Mesenchymal stem cell (in vitro differentiated cells and primary cell): ENCODE data around the gene KCNK15.
"Not testable (repeated sequence)": the region's sequence is repeated elsewhere in the genome, so short reads cannot be mapped to it uniquely, and the experiment has no call there.

Source experiments
- DNase-seq: peaks from one replicate; pipeline ENCODE4 v3.0.0-alpha.2; 2013
- H2AFZ ChIP-seq: one replicate; pipeline ENCODE4 v1.6.1; 2013; ENCODE audit warnings: low read depth, mild to moderate bottlenecking, control low read depth, inconsistent platforms, low read length, moderate library complexity
- H2AK5ac ChIP-seq: 2 replicates; pipeline ENCODE4 v1.6.1; 2013; ENCODE audit warnings: low read length, moderate library complexity, mild to moderate bottlenecking, inconsistent platforms; ENCODE audit not compliant: severe bottlenecking
- H2BK120ac ChIP-seq: one replicate; pipeline ENCODE4 v1.6.1; 2013; ENCODE audit warnings: low read depth, mild to moderate bottlenecking, inconsistent platforms, low read length, moderate library complexity
- H2BK12ac ChIP-seq, 2 experiments: one replicate each; pipeline ENCODE4 v1.6.1; 2013; ENCODE audit warnings: inconsistent platforms in 2 of 2, low read length in 2 of 2, mild to moderate bottlenecking in 2 of 2, moderate library complexity in 2 of 2, control low read depth in 1 of 2
- H2BK15ac ChIP-seq: one replicate; pipeline ENCODE4 v1.6.1; 2013; ENCODE audit warnings: mild to moderate bottlenecking, low read depth, inconsistent platforms; ENCODE audit not compliant: poor library complexity, severe bottlenecking
- H2BK5ac ChIP-seq: 2 replicates; pipeline ENCODE4 v1.6.1; 2013; ENCODE audit warnings: low read depth, mild to moderate bottlenecking, low read length, control low read depth, inconsistent platforms; ENCODE audit not compliant: poor library complexity, severe bottlenecking
- H3K14ac ChIP-seq, 2 experiments: one replicate each; pipeline ENCODE4 v1.6.1; 2013; ENCODE audit warnings: inconsistent platforms in 2 of 2, low read length in 2 of 2, control low read depth in 1 of 2, mild to moderate bottlenecking in 1 of 2, moderate library complexity in 1 of 2
- H3K18ac ChIP-seq, 2 experiments: one replicate each; pipeline ENCODE4 v1.6.1; 2013; ENCODE audit warnings: inconsistent platforms in 2 of 2, low read length in 2 of 2, control low read depth in 1 of 2, low read depth in 1 of 2, mild to moderate bottlenecking in 1 of 2
- H3K23ac ChIP-seq, 2 experiments: one replicate each; pipeline ENCODE4 v1.6.1; 2013; ENCODE audit warnings: inconsistent platforms in 2 of 2, low read length in 2 of 2, mild to moderate bottlenecking in 2 of 2, moderate library complexity in 2 of 2, control low read depth in 1 of 2
- H3K27ac ChIP-seq: 2 replicates; pipeline ENCODE4 v1.5.1; 2013; ENCODE audit warnings: mild to moderate bottlenecking, moderate library complexity, low read length, control low read depth, inconsistent platforms; ENCODE audit not compliant: poor library complexity, severe bottlenecking
- H3K27me3 ChIP-seq, 2 experiments: 2 replicates each; pipeline versions ENCODE4 v1.6.1 to v1.7.0; 2013; ENCODE audit warnings: low read length in 2 of 2, mild to moderate bottlenecking in 2 of 2, moderate library complexity in 2 of 2, control low read depth in 1 of 2, inconsistent platforms in 1 of 2; ENCODE audit not compliant: control insufficient read depth in 1 of 2, insufficient read depth in 1 of 2
- H3K36me3 ChIP-seq, 2 experiments: 2 replicates each; pipeline versions ENCODE4 v1.6.1 to v1.7.0; 2013; ENCODE audit warnings: low read length in 2 of 2, control low read depth in 1 of 2, inconsistent platforms in 1 of 2, low read depth in 1 of 2, mild to moderate bottlenecking in 1 of 2; ENCODE audit not compliant: insufficient read depth in 2 of 2, control insufficient read depth in 1 of 2
- H3K4ac ChIP-seq, 2 experiments: one replicate each; pipeline ENCODE4 v1.6.1; 2013; ENCODE audit warnings: inconsistent platforms in 2 of 2, low read length in 2 of 2, mild to moderate bottlenecking in 2 of 2, moderate library complexity in 2 of 2, control low read depth in 1 of 2, low read depth in 1 of 2
- H3K4me1 ChIP-seq: 2 replicates; pipeline ENCODE4 v1.6.1; 2013; ENCODE audit warnings: low read depth, low read length, control low read depth; ENCODE audit not compliant: control insufficient read depth, insufficient read depth
- H3K4me2 ChIP-seq: 2 replicates; pipeline ENCODE4 v1.6.1; 2013; ENCODE audit warnings: low read length, mild to moderate bottlenecking, inconsistent platforms; ENCODE audit not compliant: poor library complexity, severe bottlenecking
- H3K4me3 ChIP-seq, 2 experiments: 2 replicates each; pipeline versions ENCODE4 v1.5.1 to v1.7.0; 2013; ENCODE audit warnings: low read length in 2 of 2, mild to moderate bottlenecking in 2 of 2, control low read depth in 1 of 2, low read depth in 1 of 2; ENCODE audit not compliant: insufficient read depth in 1 of 2
- H3K79me1 ChIP-seq: replicated peaks from 2 replicates; pipeline ENCODE4 v1.6.1; 2013; ENCODE audit warnings: mild to moderate bottlenecking, control low read depth, low read length, inconsistent platforms; ENCODE audit not compliant: poor library complexity, severe bottlenecking
- H3K9ac ChIP-seq: 2 replicates; pipeline ENCODE4 v1.7.0; 2013; ENCODE audit warnings: mild to moderate bottlenecking, low read length, moderate library complexity
- H3K9me3 ChIP-seq: 2 replicates; pipeline ENCODE4 v1.7.0; 2013; ENCODE audit warnings: mild to moderate bottlenecking, low read length; ENCODE audit not compliant: control insufficient read depth
- H4K8ac ChIP-seq: one replicate; pipeline ENCODE4 v1.6.1; 2013; ENCODE audit warnings: inconsistent platforms, mild to moderate bottlenecking, low read length, moderate library complexity
- H4K91ac ChIP-seq: one replicate; pipeline ENCODE4 v1.6.1; 2013; ENCODE audit warnings: mild to moderate bottlenecking, low read length, inconsistent platforms
- WGBS: methylation state at CpG from one replicate; pipeline ENCODE4 v1.1.7; 2013; ENCODE audit warnings: mixed read lengths; 5-methylcytosine and 5-hydroxymethylcytosine counted together

Gene KCNK15

GRCh38 chr20:44762466-44763140 lies 16.9 kb downstream of the KCNK15 start:
- H2AK5ac ChIP-seq = no peak overlapping the region
- H3K18ac ChIP-seq = no peak overlapping the region
- H3K23ac ChIP-seq = no peak overlapping the region
- no peak overlapping the region for H2BK5ac ChIP-seq
- H2BK15ac ChIP-seq = no peak overlapping the region
- H3K4me1 ChIP-seq = no peaks in the 10 kb centered on the region
- H2BK120ac ChIP-seq = no peak overlapping the region
- H3K4me3 ChIP-seq = no peak overlapping the region
- H3K9ac ChIP-seq = no peak overlapping the region
- DNase-seq = no peak
- no peaks in the 10 kb centered on the region for H3K36me3 ChIP-seq
- no peak overlapping the region for H3K14ac ChIP-seq
- no peak overlapping the region for H4K8ac ChIP-seq
- H3K27me3 ChIP-seq = peaks cover 47 to 60% of the 10 kb centered on the region in 2 experiments
- H3K79me1 ChIP-seq = no peaks in the 10 kb centered on the region
- H3K4ac ChIP-seq = no peak overlapping the region
- H2AFZ ChIP-seq = no peak overlapping the region
- no peak overlapping the region for H3K27ac ChIP-seq
- no peak overlapping the region for H4K91ac ChIP-seq
- no peak overlapping the region for H2BK12ac ChIP-seq
- no peak overlapping the region for H3K4me2 ChIP-seq
- WGBS = 71% methylated on average over 10 of the region's 10 CpGs
- H3K9me3 ChIP-seq = peaks cover 3% of the 10 kb centered on the region

GRCh38 chr20:44763798-44764197 lies 18.1 kb downstream of the KCNK15 start:
- not testable (repeated sequence) for H2AFZ ChIP-seq, H3K18ac ChIP-seq, H2BK15ac ChIP-seq, H2BK120ac ChIP-seq, H3K36me3 ChIP-seq, H3K4me2 ChIP-seq, H3K9ac ChIP-seq, H3K9me3 ChIP-seq, H3K27ac ChIP-seq, H4K8ac ChIP-seq, H2BK12ac ChIP-seq, H3K4me3 ChIP-seq, H4K91ac ChIP-seq, DNase-seq, H3K4ac ChIP-seq, H2BK5ac ChIP-seq, H3K4me1 ChIP-seq, H3K14ac ChIP-seq, H3K23ac ChIP-seq, H3K79me1 ChIP-seq, H2AK5ac ChIP-seq
- H3K27me3 ChIP-seq = peaks cover 49 to 65% of the 10 kb centered on the region in 2 experiments
- 73% methylated on average over 2 of the region's 3 CpGs for WGBS

GRCh38 chr20:44765091-44765490 lies 19.4 kb downstream of the KCNK15 start:
- H2AFZ ChIP-seq = no peak overlapping the region
- no peak overlapping the region for H4K8ac ChIP-seq
- no peak overlapping the region for H2BK5ac ChIP-seq
- no peak overlapping the region for H3K18ac ChIP-seq
- no peaks in the 10 kb centered on the region for H3K4me1 ChIP-seq
- no peak overlapping the region for H3K4me3 ChIP-seq
- H3K9me3 ChIP-seq = peaks cover 3% of the 10 kb centered on the region
- no peak overlapping the region for H3K4me2 ChIP-seq
- no peak overlapping the region for H3K14ac ChIP-seq
- no peak overlapping the region for H3K23ac ChIP-seq
- WGBS = 59% methylated on average over 2 of the region's 4 CpGs
- peaks cover 48 to 75% of the 10 kb centered on the region in 2 experiments for H3K27me3 ChIP-seq
- no peak overlapping the region for H3K4ac ChIP-seq
- H2BK12ac ChIP-seq = no peak overlapping the region
- no peaks in the 10 kb centered on the region for H3K36me3 ChIP-seq
- no peaks in the 10 kb centered on the region for H3K79me1 ChIP-seq
- H2AK5ac ChIP-seq = no peak overlapping the region
- no peak overlapping the region for H2BK15ac ChIP-seq
- no peak overlapping the region for H3K9ac ChIP-seq
- no peak overlapping the region for H2BK120ac ChIP-seq
- H4K91ac ChIP-seq = no peak overlapping the region
- H3K27ac ChIP-seq = no peak overlapping the region
- no peak for DNase-seq

- H2BK12ac ChIP-seq = no peak overlapping the region
- no peak overlapping the region for H3K18ac ChIP-seq
- H4K8ac ChIP-seq = no peak overlapping the region
- 90% methylated on average over 4 of the region's 7 CpGs for WGBS
- H2AK5ac ChIP-seq = no peak overlapping the region
- H2BK15ac ChIP-seq = no peak overlapping the region
- no peaks in the 10 kb centered on the region for H3K79me1 ChIP-seq
- H2AFZ ChIP-seq = no peak overlapping the region
- H3K4ac ChIP-seq = no peak overlapping the region
- H3K27ac ChIP-seq = no peak overlapping the region
- DNase-seq = no peak
- no peak overlapping the region for H3K14ac ChIP-seq
- no peak overlapping the region for H2BK5ac ChIP-seq
- H3K9me3 ChIP-seq = peaks cover 3% of the 10 kb centered on the region
- H3K36me3 ChIP-seq = no peaks in the 10 kb centered on the region
- H3K23ac ChIP-seq = no peak overlapping the region
- no peak overlapping the region for H3K9ac ChIP-seq
- no peaks in the 10 kb centered on the region for H3K4me1 ChIP-seq
- no peak overlapping the region for H3K4me2 ChIP-seq
- no peak overlapping the region for H2BK120ac ChIP-seq
- H3K4me3 ChIP-seq = no peak overlapping the region
- H3K27me3 ChIP-seq = peaks cover 47 to 81% of the 10 kb centered on the region in 2 experiments
- no peak overlapping the region for H4K91ac ChIP-seq
Measured at GRCh38 chr20:44765701-44766347, 20.2 kb downstream of the KCNK15 start.
